Measurements from ENCODE around the gene CADPS.

DNA sequence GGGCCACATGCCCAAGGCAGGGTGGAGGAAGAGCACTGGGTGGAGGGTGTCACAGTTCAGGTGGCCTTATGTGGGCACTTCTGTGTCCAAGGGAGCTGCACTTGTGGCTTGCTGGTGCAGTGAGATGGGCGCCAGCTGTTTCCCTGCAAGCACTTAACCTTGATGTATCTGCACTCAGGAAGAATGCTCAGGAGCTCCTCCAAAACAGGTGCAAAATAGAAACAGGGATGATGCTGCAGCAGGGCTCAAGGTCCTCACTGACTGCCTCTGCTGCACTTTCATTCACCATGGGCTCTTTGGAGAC, 151.3 kb downstream of the CADPS start:
- TF ChIP-seq, protein P1, sequence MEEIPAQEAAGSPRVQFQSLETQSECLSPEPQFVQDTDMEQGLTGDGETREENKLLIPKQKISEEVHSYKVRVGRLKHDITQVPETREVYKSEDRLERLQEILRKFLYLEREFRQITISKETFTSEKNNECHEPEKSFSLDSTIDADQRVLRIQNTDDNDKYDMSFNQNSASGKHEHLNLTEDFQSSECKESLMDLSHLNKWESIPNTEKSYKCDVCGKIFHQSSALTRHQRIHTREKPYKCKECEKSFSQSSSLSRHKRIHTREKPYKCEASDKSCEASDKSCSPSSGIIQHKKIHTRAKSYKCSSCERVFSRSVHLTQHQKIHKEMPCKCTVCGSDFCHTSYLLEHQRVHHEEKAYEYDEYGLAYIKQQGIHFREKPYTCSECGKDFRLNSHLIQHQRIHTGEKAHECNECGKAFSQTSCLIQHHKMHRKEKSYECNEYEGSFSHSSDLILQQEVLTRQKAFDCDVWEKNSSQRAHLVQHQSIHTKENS (CRISPR knock-in tag; IDR thresholded peaks at IDR 0.05), result no peak
- TF ChIP-seq ZKSCAN3 (CRISPR knock-in tag; IDR thresholded peaks at IDR 0.05) (no peak), ZNF551 (CRISPR knock-in tag; IDR thresholded peaks at IDR 0.05) (no peak), NR2C1 (IDR thresholded peaks at IDR 0.05) (no peak), NR2C1 (tag; IDR thresholded peaks at IDR 0.05) (no peak), NONO (IDR thresholded peaks at IDR 0.05; ENCODE audit: low read depth in 2 of 2, low read length in 1 of 2) (no peak)

Measured in K562 (cell line).